ENCODE data around the gene PDE4B.
"Not testable (repeated sequence)": the region's sequence is repeated elsewhere in the genome, so short reads cannot be mapped to it uniquely, and the experiment has no call there.

Gene PDE4B

DNA sequence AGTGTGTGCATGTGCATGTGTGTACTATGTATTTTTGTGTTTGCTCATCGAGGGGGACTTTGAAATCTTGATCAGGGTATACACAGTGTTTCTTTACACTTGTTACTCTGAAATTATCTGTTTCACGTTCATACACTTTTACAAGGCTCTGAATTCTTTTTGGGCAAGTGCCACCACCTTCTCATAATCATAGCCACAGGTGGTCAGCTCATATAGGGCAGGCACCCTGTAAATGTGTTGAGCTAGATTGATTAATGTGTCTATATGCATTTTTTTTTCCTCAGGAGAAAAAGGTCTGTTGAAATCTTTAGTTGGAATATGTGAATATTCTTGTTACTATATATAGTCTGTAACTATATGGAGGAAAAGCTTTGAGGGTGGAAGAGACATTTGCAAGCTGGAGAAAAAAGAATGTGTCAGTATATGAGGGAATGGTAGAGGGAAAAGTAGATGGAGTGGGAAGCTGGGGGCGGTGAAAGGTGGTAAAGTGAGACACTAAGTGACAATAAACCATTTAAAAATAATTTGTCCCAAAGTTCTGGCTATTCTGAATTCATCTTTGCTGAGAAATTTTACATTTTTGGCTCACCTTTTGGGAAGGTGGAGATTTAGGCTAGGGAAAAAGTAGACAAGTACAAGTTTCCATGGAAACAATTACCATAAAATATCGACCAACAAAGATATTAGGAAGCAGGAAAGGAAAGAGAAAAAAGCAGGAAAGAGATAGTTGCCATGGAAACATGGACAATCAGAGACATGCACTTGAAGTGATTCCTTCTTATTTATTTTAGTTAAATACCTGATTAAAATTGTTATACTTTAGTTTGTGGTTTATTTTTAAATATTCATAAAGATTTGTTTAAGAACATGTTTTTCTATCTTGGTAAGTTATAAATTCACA lies 277.5 kb downstream of the PDE4B start:
- no peak for DNase-seq

DNA sequence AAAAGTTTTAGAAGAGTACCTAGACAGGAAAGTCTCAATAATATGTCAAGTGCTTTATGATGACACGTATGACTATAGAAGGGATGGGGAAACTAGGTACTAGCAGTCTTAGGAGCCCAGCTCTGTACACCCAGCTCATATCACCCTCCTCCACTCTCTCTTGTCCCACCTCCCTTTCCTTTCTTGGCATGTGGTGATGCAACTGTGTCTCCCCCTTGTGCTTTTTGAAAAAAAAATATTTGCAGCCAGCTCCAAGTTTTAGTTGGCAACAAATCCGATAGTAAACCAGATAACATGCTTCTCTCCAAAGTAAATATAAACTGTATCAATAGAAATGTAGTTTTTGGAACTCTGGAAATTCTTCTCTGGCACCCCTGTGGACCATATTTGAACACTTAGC lies 280.7 kb downstream of the PDE4B start:
- DNase-seq = no peak

DNA sequence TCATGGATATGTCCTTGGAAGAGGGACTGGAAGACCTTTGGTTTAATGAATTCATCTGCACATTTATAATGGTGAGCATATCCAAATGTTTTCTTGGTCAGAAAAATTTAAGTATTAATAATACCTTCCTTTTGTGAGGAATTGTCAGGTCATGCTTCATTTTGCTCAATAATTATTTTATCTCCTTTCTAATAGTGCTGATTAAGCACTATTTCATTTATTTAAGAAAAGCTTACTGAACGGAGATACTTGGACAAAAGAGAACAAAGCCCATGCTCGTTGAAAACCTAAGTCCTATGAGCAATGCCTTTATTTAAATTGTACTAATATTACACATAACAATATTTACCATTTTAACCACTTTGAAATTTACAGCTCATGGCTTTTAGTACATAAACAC lies 281.5 kb downstream of the PDE4B start:
- DNase-seq = no peak

DNA sequence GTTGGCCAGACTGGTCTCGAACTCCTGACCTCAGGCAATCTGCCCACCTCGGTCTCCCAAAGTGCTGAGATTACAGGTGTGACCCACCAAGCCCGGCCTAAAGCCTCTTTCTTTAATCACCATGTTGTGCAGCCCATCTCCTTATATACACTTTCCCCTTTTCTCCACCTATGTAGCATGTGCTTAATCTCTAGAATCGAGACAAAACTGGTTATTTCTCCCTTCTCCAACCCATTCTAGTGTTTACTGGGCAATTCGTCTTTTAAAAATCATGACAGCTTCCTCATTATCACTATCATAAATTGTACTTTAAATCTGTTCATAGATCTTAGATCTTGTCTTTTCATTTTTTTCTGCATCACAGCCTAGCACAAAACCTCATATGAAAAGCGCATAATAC lies 285.7 kb downstream of the PDE4B start:
- no peak for DNase-seq

DNA sequence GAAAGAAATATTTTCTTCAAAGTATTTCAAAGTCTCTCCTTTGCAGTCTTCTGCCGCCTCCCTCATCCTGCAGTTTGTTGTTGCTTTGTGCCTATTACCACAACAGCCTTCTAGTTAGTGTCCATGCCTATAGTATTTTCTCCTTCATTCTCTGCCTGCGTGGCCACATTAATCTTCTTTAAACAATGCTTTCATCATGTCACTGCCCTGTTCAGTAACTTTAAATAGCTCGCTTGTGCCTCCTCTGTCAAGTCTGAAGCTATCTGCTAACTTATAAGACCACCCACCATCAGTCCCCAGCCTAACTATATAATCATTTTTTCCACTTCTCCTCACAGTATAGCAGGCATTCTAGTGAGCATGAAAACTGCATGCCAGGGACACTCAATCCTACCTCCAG lies 290.3 kb downstream of the PDE4B start:
- DNase-seq = no peak

DNA sequence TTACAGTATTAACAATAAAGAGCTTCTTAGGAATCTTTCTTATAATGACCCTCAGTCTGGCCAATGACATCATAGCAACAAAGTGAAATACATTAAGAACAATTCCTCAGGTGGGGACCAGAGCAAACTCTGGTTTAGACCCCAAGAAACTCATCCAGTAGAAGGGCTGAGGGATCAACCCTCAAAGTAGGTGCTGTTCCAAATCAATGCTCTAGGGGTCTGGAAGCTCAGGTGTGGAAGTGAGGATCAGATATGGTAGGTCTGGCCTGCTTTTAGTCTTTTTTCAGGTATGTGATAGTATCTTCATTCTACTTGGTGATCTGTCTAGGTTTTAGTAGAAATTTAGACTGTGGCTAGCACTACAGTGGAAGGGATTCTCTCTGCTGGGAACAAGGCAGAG lies 291.7 kb downstream of the PDE4B start:
- DNase-seq = no peak

DNA sequence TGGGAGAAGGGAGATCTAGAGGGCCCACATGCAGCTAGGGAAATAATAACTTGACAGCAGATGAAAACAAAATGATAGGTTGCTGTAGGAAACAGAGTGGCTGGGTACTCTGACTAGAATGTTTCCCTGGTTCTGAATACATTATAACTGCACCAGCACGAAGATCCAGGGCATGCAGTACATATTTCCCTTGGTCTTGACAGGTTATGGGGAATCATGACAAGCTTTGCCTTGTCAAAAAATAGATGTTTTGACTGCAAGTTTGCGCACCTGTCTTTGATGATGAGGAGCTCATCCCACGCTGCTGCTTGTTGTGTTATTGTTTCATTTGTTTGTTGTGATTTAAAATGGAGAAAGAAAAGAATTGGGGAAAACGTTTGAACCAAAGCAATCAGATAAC lies 292.9 kb downstream of the PDE4B start:
- no peak for DNase-seq

DNA sequence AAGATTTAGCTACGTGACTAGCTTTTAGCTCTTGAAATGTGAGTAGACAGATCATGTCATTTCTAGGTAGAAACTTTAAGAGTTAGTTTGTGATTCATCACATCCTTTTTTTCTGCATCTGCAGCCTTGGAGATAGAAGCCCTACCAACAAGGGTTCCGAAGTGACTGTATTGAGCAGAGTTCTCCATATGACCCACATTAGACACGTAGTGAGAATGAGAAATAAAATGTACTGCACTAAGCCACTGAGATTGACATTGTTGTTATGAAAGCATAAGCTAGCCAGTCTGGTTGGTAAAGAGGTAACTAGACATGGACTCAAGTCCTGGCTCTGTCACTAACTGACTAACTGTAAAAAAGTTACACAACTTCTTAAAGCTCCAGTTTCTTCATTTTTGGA lies 296.1 kb downstream of the PDE4B start:
- DNase-seq = no peak

DNA sequence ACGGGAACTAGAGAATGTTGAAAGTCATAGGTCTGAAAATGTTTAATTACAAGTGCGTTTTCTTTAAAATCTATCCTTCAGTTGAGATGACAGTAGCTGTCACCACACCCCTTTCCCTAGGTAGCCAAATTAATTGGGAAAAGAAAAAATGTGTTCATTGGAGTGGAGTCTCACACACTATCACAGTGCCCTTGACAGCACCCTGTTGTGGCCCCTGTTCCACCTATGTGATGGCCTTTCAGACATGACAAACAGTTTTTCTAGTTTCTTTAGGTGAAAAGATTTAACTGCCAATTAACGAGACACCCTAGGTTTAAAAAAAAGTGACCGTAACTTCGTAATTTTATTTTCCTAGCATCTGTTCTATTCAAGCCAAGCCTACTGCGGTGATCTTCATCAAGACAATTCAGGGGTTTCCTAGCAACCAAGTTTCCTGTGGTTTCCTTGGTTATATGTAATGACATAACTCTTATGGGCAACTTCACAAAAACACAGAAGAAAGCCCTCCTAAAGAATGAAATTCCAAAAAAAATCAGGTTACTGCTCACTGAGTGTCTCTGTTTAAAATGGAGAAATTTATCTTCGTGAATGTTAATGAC lies 298.3 kb downstream of the PDE4B start:
- DNase-seq = no peak

DNA sequence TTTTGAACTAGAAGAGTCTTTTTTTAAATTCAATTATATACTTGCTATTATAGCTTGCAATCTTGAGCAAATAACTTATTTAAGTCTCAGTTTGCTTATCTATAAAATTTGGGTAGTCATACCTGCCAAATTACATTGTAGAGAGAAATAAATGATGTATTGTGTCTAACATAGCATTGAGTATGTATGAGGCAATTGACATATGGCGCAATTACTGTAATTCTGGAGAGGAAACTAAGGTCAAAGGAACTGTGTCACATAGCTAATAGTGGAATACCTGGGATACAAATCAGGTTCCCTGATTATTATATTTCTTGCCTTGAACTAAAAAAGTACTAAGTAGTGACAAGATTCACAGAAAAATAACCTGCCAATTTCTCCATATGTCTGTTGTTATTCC lies 302.5 kb downstream of the PDE4B start:
- no peak for DNase-seq

DNA sequence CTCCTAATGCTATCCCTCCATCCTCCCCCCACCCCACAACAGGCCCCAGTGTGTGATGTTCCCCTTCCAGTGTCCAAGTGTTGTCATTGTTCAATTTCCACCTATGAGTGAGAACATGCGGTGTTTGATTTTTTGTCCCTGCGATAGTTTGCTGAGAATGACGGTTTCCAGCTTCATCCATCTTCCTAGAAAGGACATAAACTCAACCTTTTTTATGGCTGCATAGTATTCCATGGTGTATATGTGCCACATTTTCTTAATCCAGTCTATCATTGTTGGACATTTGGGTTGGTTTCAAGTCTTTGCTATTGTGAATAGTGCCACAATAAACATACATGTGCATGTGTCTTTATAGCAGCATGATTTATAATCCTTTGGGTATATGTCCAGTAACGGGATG lies 308.3 kb downstream of the PDE4B start:
- not testable (repeated sequence) for DNase-seq

DNA sequence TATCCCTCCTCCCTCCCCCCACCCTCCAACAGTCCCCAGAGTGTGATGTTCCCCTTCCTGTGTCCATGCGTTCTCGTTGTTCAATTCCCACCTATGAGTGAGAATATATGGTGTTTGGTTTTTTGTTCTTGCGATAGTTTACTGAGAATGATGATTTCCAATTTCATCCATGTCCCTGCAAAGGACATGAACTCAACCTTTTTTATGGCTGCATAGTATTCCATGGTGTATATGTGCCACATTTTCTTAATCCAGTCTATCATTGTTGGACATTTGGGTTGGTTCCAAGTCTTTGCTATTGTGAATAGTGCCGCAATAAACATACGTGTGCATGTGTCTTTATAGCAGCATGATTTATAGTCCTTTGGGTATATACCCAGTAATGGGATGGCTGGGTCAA lies 311.4 kb downstream of the PDE4B start:
- not testable (repeated sequence) for DNase-seq

DNA sequence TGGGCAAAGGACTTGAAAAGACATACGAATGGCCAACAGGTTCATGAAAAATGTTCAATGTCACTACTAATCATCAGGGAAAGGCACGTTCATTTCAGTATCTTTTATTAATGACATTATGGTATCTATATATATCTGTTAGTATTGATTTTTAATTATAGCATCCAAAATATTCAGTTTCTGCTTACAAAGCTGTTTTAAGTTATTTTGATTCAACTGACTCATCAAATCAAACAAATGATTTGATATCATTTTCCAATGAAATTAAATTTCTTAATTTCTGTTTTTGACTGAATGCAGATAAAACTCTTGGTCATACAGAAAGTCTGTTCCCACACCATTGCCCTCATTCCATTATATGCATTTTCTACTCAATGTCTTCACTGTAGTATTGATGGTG lies 315.9 kb downstream of the PDE4B start:
- DNase-seq = no peak

DNA sequence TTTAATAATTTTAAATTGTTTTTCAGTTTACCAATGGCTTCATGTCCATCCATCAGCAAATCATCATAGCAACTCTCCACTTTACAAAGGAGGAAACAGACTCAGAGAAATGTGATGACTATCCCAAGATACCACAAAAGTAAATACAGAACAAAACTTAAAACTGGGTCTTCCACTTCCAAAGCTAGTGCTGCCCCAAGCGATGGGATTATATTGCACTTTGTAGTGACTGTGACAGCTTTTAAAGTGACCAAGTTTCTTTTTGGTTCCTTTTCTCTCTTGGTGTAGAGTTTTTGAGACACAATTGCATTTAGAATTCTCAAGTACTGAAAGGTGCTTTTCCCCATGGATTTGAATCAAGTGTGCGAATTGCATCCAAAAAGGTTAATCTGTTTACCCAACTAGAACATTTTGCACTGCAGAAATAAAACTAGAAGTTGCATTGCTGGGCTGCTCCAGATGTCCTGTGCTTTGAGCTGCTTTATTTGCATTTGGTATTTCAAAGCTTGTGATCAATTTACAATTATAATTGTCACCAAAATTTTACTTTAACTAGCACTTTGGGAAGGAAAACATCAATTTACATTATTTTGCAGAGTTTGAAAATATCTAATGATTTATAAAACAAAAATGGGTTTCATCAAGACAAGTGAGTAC lies 320.2 kb downstream of the PDE4B start:
- no peak for DNase-seq

DNA sequence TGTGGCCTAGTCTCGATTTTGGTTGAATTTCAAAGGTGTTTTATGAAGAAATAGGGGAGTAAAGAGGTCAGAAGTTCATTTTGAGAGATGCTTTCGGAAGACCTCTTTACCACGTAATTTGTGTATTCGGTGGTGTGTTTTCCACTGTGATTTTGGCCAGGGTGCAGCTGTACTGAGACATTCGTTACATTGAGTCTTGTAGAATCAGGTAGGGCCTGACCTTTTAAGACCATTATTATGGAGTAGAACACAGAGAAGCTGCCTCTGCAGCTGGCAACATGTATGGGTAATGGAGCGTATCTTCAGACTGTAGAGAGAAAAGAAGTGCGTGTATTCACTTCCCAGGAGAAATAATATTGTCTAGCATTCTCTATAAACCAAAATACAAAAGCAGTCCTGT lies 326.5 kb downstream of the PDE4B start:
- no peak for DNase-seq

DNA sequence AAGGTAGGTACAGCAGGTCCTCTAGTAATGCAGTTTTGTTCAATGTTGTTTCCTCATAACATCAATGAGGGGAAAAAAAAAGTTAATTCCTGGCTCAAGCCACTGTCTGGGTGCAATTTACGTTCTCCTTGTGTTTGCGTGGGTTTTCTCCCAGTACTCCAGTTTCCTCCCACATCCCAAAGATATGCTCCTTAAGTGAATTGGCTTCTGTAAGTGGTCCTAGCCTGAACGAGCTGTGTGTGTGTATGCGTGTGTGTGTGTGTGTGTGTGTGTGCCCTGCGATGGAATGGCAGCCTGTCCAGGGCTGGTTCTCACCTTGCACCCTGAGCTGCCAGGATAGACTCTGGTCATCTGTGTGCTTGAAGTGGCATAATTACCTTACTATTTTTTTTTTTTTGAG lies 332.0 kb downstream of the PDE4B start:
- no peak for DNase-seq

DNA sequence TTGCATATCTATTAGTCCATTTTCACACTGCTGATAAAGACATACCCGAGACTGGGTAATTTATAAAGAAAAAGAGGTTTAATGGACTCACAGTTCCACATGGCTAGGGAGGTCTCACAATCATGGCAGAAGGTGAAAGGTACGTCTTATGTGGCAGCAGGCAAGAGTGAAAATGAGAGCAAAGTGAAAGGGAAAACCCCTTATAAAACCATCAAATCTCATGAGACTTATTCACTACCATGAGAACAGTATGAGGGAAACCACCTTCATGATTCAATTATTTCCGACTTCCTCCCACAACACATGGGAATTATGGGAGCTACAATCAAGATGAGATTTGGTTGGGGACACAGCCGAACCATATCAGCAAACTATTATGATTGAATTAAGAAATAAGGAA lies 335.9 kb downstream of the PDE4B start:
- not testable (repeated sequence) for DNase-seq

DNA sequence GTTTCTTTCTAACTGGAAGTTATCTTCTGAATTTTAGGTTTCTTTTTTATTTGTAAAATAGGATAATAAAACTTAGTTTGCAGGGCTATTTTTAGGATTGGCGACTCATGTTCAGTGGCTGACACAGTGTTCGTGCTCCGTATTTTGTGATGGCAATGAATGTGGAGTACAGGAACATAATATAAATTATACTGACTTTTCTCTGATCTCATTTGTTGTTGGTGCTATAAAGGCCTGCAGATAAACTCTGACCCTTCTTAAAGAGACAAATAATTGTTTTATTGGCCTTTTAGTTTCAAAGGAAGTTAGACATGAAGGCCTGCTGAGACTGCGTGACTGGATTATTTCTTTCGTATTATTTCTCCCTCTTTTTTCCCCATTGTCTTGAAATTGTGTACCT lies 339.6 kb downstream of the PDE4B start:
- no peak for DNase-seq

DNA sequence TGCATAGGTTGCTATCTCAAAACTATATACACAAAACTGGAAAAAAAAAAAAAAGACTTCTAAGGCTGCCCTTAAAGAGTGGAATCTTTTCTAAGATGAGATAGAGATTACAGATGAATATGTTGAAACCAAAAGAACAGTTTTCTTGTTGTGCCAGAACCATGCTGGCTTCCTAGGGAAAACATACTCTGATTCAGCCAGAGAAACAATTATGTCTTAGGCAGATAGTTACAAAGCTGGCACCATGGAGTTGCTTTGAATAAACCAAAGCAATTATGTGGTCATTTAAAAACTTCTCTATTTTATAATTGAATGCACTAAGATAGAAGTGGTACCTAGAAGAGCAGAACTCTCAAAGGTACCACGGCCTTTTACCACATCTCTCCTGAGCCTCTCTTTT lies 341.3 kb downstream of the PDE4B start:
- DNase-seq = no peak

DNA sequence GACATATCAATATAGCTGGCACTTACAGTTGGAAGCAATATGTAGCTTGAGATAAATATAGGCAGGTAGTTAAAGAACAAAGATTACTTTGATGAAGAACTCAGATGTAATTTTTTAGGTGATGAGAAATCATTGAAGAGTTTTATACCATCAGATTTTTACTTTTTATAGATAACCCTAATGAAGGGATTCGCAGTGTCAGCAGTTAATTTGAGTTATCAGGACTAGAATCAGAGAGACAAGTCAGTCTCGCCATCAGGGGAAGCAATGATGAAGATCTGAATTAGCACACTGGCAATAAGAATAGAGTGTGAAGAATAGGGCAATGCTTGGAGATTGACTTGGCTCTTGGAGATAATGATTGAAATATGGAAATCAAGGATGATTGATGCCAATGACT lies 342.5 kb downstream of the PDE4B start:
- DNase-seq = no peak

DNA sequence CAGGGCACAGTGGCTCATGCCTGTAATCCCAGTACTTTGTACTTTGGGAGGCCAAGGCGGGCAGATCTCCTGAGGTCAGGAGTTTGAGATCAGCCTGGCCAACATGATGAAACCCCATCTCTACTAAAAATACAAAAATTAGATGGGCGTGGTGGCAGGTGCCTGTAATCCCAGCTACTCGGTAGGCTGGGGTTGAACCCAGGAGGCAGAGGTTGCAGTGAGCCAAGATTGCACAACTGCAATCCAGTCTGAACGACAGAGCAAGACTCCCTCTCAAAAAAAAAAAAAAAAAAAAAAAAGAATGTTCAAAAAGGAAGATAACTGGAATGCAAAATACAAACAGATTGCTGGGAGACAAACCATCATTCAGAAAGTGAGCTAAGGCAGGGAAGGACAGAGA lies 343.7 kb downstream of the PDE4B start:
- DNase-seq = not testable (repeated sequence)

DNA sequence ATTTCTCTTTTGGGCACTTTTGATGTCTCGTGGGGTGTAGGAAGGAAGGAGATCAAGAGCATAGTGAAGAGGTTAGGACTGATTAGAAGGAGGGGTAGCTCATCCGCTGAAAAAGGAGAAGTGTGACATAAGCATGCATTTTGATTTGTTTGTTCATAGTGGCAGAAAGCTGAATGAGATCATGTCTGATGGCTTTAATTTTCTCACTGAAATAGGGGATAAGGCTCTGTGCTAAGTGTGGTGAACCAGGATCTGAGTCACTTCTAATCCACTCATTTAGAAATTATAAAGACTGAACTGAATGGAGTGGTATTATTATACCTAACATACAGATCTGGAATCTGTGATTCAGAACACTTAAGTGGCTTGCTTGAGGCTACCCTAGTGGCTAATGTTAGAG lies 344.5 kb downstream of the PDE4B start:
- DNase-seq = no peak

DNA sequence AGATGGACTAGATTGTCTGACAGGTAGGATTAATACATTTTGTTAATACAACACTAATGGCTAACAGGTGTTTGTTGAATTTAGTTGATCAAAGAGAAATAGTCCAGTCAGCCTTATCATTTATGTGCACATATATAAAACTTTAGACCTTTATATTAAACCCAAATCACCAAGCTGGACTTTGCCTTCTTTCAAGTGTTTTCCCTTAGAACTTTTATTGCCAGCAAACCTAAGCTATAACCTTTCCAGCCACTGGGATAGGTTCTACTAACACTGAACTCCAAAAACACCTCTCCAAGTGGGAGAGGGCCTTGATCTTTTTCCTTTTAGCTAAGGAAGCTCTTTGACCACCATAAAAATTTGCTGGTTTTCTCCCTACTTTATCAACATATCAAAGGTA lies 345.9 kb downstream of the PDE4B start:
- DNase-seq = no peak

DNA sequence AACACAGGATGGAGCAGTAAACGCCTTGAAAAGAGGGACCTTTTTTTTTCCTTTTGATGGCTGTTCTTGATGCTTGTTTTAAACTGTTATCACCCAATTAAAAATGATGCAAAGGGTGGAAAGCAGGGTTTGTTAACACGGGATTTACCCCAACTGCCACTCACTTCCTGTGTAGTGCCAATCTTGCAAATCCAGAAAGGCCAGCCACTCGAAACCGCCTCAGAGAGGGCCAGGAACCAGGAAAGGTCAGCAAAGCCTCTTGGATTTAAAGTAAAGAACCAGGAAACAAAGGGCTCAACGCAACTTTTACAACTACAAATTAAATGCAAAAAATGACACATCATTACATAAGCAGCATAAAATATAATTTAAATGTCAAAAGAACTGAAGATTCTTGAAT lies 347.4 kb downstream of the PDE4B start:
- DNase-seq = peak; percentile 34
